Stimulated activated CD4-positive, alpha-beta T cell treated with anti-CD3 and anti-CD28 coated beads, Interleukin-2, amount 100 ng/mL, for 4 hours (primary cell): ENCODE results near the gene RNF17.

Experiments
- DNase-seq: peaks from one replicate; pipeline ENCODE4 v3.0.0-alpha.2; 2020; ENCODE audit warnings: low read depth

RNF17 gene

GRCh38 chr13:24861617-24862362 lies 97.8 kb downstream of the RNF17 start:
- no peak for DNase-seq

GRCh38 chr13:24863748-24864540 lies 100.0 kb downstream of the RNF17 start:
- no peak for DNase-seq

- no peak for DNase-seq
These were observed 100.6 kb downstream of the RNF17 start for GRCh38 chr13:24864579-24864978.

- no peak for DNase-seq
These were observed 101.4 kb downstream of the RNF17 start for GRCh38 chr13:24865163-24865953.

GRCh38 chr13:24866488-24866887 lies 102.5 kb downstream of the RNF17 start:
- no peak for DNase-seq

GRCh38 chr13:24868874-24869273 lies 104.9 kb downstream of the RNF17 start:
- DNase-seq: no peak

- no peak for DNase-seq
These were observed 106.4 kb downstream of the RNF17 start for GRCh38 chr13:24870380-24870760.

GRCh38 chr13:24875566-24875965 lies 111.6 kb downstream of the RNF17 start:
- no peak for DNase-seq

- DNase-seq: no peak
These were observed 113.6 kb downstream of the RNF17 start for GRCh38 chr13:24877531-24877930.

GRCh38 chr13:24878340-24878739 lies 114.4 kb downstream of the RNF17 start:
- no peak for DNase-seq

- no peak for DNase-seq
These were observed 118.7 kb downstream of the RNF17 start for GRCh38 chr13:24882665-24883064.

GRCh38 chr13:24887759-24888158 lies 123.8 kb downstream of the RNF17 start:
- no peak for DNase-seq

- no peak for DNase-seq
These were observed 124.4 kb downstream of the RNF17 start for GRCh38 chr13:24888291-24888931.

GRCh38 chr13:24890256-24890655 lies 126.3 kb downstream of the RNF17 start:
- DNase-seq: no peak

GRCh38 chr13:24891476-24892108 lies 127.6 kb downstream of the RNF17 start:
- no peak for DNase-seq

GRCh38 chr13:24892829-24893228 lies 128.9 kb downstream of the RNF17 start:
- no peak for DNase-seq

- DNase-seq: no peak
These were observed 129.9 kb downstream of the RNF17 start for GRCh38 chr13:24893863-24894262.

- DNase-seq: no peak
These were observed 130.5 kb downstream of the RNF17 start for GRCh38 chr13:24894277-24894971.

- no peak for DNase-seq
These were observed 131.0 kb downstream of the RNF17 start for GRCh38 chr13:24894972-24895300.

GRCh38 chr13:24896061-24896460 lies 132.1 kb downstream of the RNF17 start:
- DNase-seq: no peak

- no peak for DNase-seq
These were observed 133.3 kb downstream of the RNF17 start for GRCh38 chr13:24897293-24897692.
